NCI-H2171 (cell line): ENCODE results near the gene HOXB8.

Experiments used
- DNase-seq: peaks from one replicate; lab custom pipeline; 2025; lab: John Stamatoyannopoulos, UW

The HOXB8 gene

DNA sequence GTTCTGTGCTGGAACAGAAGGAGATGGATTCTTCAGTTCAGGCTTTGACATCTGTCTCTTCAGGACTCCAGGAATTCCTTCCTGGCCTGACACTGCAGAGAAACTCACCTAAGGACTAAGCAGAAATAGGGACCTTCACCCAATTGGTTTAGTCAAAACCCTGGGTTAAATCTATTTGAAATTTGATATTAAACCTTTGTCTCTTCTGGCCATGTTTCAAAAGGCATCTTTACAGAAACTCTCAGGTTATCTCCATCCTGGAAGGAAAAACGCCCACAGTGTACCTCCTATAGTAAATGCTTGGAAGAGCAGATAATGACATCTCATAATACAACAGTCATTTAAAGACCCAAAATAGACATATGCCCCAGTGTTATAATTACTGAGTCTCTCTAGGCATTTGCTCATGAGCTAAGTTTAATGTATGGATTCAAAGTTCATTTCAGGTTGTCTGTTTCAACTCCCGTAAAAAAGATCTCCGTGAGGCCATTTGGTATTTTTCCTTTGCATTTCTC, 31.3 kb downstream of the HOXB8 start:
- DNase-seq, result no peak

DNA sequence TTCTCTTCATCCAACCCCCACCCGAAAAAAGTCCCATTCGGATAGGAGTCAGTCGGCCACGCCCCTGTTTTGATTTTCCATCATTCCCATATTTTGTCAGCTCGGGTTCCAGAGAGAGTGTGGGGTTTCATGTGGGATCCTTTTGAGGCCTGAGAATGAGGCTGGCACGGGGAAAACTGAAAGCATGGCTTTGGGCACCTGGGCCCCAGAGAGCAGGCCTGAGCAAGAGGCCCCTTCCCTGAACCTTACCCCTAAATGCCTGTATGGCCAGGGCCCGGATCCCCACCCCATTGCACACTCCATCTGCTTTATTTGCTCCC, 32.4 kb downstream of the HOXB8 start:
- no peak for DNase-seq

DNA sequence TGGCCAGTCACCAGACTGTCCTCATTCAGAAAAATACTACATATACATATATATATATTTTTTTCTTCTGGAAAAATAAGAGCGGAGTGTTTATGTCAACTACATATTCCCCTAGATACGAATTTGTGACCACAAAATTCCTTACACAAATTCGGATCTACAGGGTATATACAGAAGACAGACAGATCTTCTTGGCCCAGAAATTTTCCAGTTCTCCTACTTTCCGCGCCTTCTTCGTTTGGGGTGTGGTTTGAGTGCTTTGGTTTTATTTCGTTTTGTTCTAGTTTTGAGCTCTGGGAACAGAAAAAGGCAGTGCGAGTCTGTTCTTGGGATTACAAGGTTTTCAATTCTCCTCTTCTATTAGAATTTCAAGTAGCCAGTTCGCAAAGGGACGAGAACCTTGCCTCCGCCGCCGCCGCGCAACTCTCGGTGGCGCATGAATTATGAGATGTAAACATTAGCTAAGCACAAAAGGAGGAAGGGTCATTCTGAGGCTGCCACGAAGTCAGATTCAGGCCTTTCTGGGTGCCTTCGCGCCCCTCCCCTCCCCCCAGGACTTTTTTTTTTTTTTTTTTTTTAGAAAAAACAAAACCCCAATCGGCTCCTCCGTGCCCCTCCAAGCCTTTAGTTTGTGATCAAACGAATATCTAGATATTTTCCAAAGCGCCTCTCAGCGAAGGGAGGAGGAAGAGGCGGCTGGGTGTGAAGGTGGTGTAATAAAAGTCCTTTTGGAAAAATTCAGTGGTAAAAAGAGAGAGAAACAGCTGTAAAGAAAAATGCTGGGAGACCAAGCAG, 35.1 kb downstream of the HOXB8 start:
- DNase-seq, result no peak

DNA sequence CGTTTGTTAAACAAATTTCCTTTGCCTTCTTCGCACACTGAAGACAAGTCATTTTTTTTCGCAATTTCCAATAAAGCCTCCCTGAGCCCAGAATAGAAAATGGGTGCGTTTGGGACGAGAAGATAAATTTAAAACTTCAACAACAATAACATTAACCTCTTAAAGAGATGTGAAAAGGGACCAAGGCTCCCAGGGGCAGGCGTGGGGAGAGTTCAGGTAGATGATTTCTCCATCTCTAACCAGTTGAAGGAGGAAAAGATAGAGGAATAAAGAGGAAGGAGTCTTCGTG, 35.7 kb downstream of the HOXB8 start:
- DNase-seq, result no peak

DNA sequence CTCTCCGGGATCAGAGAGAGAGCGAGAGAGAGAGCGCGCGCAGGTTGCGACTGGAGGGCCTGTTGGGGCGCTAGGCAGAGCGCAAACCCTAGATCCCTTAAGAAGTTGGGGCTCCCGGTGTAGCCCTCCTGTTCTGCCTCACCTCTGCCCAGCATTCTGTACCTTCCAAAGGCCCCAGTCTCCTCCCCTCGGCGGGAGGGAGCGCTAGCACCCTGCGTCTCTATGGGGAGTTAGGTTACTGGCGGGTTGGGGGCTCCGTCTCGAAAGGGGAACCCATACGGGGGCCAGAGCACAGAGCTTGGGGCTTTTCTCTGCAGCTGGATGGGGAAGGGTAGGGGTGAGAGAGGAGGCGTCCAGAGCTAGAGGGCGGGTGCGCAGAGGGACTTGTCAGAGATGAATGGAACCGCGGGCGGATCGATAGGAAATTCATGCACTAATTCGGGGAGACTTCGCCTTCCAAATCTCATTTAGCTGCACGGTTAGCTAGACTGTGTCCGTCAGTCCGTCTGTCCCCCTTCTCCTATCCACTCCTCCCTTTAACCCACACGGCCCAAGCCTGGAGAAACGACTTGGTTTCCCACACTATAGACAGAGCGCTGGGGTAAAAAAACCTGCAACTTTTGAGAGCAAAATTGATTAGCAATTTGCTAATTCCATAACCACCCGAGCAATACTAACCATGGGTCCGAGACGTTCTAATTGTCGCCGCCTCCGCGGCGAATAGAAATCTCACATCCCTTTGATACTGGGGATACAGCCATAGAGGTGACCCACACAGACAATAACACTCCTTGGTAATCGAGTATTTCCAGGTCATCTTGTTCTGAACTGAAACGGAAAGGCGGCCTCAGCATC, 36.2 kb downstream of the HOXB8 start:
- no peak for DNase-seq

DNA sequence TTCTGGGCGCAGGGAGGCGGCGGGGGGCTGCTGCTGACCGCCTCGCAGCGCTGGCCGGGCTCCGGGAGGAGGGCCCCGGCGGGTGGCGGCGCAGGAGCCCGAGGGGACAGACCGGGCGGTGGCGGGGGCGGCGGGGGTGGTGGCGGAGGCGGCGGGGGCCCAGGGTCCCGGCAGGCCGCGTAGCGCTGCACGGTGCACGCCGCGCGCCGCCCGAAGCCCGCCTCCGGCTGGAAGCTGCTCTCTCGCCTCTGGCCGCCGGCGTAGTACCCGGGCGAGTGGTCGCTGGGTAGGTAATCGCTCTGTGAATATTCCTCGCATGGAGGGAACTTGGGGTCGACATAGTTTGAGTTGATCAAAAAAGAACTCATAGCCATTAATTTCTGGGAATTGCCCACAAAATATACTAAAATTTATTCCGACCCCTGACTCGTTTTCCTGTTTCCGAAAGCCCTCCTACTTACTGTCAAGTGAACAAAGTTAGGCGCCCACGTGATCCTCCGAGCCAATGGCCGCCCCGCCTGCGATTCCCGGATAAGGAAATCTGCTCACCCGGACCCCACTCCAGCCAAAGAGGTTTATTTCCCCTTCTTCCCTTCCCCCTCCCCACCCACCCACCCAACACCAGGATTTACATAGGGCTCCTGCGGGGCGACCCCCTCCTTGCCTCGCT, 37.0 kb downstream of the HOXB8 start, which contains the start of gene HOXB4:
Gene HOXB4, minus strand, starts transcription at position 405 of the 670 bp plus-strand sequence. Its CDS starts 31 bp downstream, at position 374.
- DNase-seq, result no peak

DNA sequence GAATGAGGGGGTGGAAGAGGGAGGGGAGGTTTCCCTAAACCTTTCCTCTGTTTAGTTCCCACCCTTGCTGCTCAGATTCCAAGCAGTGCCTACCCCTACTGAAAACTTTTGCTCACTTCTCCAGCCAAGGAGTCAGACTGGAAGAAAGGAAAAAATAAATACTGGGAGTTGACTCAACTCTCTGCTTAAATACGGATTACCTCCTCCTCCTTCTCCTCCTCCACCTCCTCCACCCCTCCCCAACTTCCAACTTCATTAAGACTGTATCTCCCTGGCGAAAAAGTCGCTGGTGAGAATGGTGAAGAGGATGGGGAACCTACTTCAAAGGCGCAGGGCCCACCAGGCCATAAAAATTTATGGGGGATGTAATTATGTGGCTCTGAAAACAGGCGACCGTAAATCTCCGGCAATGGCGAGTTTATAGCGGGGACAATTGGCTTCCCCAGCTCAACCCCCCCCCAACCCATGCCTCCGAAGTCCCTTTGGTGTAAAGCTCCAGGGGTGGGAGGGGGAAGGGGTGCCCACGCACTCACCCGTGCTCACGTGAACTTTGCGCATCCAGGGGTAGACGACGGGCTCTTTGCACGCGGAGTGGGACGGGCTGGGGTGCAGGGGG, 37.7 kb downstream of the HOXB8 start:
- no peak for DNase-seq

DNA sequence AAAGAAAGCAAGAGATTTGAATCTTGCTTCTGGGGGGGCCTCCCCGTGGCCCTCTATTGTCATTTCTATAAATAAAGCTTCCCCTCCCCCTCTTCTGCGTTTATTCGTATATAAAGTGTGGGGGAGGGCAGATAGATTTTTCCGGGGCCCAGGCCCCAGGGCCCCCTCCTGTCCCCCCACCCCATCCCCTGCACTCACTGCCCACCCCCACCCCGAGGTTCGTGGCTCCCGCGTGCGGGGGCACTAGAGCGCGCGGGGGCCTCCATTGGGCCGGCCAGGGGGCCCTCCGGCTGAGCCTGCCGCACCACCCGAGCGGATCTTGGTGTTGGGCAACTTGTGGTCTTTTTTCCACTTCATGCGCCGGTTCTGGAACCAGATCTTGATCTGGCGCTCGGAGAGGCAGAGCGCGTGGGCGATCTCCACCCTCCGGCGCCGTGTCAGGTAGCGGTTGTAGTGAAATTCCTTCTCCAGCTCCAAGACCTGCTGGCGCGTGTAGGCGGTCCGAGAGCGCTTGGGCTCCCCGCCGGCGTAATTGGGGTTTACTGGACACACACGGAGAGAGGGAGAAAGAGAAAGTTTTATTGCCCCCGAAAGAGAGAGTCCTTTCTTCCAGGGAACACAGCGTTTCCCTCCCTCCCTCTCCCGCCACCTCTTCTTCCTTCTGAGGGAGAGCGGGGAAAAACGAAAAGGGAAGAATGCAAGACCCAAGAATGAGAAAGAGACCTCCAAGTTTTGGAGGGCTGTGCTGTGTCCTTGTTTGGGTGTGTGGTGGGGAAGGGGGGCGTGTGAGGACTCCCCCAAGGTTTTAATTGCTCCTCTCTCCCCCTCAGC, 38.4 kb downstream of the HOXB8 start:
- DNase-seq, result no peak

DNA sequence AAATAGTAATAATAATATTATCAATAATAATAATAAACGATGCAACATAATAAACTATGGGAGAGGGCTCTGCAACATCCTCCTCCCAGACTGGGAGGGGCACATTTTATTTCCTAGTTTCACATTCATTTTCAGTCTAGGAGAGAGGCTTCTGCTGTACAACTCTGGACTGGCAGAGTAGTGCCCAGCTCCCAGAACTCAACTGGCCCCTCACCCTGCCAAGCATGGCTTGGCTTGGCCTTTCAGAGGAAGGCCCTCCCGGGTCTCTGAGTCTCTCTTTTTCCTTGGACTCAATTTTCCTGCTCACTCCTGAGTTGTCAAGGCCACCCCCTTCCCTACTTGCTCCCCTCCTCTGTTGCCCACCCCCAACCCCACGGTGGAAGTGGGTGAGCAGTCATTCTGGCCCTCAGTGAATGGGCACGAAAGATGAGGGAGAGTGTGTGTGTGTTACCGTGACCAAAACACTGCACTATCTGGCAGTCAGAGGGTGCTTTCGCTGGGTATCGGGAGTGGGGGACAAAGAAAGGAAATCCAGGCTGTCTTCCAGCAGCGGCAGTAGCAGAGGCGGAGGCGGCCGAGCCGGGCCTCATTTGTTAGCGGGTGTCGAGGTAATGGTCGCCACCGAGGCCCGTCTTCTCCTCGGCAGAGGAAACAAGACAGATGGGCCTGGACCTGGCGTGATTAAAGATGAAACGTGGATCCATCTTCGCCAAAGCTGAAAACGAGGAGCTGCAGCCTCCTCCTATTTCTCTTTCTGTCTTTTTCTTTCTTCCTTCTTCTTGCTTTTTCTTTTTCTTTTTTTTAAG, 39.2 kb downstream of the HOXB8 start:
- DNase-seq, result no peak

DNA sequence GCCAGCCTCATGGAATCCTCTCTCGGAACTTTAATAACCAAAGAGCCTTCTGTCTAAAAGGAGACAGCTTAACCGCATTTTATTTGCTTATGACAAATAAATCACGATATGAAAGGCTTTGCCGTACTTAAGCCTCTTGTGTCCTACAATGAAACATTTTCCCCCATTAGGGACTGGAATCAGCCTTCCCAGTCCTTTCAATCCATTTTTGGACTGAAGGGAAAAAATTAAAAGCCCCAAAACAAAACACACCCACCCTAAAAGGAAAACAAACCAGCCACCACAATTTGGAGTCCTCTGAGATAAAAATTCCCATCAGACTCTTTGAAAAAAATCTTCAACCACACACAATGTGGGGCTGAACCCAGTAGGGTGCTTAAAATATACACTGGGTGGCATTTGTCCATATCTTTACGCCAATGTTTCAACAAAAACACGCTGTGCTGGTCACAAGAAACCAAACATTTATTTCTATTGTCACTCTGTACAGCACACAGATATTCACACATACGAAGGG, 40.0 kb downstream of the HOXB8 start:
- no peak for DNase-seq

DNA sequence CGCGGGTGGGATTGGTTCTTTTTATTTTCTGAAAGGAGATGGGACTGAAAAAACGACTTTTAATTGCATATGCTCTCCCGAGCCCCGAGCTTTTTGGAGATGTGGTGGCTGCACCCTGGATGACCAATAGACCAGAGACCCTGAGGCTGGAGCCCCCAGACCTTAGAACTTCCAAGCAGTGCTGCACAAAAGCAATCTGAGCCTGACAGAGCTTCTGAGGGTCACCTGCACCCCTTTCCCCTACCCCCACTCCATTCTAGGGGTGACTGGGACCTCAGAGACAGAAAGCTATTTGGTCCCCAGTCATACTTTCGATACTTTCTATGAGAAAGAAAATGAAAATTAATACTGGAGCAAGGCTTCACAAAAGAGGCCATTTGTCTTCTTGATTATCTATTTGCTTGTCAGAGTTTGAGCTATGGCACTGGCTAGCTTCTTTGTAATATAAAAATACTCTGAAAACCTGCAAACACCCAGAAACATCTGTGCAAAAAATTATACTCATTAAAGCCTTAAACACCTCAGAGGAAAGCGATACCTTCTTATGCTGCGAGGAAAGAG, 40.5 kb downstream of the HOXB8 start:
- no peak for DNase-seq

DNA sequence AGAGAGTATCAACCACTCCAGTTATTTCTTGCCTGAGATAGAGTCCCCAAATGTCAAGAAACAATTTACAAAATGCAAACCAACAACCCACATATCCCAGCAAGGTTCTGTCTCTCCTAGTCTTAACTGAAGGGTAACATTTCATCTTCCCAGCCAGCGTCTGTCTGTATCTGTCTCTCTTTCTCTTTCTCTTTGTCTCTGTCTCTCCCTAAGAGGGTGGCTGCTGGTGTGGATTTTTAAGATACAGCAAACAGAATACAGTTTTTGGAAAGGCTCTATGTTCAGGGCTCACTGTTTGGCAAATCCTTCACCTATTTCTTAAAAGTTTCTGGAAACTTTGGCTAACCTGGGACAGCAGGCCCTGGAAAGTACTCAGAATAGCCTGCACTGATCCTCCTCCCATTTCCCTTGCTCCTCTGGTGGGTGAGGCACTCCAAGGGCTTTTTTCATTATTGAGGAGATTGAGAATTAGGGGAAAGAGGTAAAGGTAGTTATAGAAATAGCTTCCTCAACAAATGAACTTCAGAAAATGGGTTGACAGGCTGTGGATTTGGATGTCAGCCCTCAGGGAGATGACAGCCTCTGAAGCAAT, 43.2 kb downstream of the HOXB8 start:
- no peak for DNase-seq

DNA sequence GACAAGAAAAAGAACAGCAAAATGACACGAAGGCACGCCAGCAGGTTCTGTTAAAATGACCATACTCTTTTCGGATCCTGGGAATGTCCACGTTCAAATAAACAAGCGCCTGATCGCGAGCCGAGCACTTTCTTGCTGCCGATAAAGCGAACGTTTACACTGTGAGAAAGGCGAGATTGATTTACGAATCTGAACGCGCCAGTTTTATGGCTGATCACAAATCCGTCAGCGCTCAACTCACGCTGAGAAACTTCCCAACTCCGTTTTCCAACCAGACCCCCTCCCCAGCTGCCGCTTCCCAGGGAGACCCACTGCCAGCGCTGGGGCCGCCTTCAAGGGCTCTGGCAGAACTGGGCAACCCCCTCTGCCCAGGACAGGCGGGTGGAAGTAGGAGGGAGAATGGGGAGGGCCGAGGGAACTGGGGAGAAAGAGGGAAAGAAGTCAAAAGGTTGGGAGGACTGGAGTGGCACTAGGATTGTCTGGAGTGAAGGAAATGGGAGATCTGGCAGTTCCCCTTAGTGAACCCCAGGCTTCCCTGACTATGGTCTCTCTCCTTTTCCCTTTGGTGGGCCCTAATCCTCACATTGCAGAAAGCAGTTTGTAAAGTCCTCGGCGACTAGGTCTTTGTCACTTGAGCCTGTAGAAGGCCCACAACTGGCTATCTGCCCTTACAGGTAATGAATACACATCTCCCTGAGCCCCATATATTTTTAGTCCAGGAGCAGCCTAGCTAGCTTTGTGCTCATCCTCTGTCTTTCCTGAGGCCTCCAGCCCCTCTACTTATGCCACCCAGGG, 43.9 kb downstream of the HOXB8 start:
- DNase-seq, result no peak

DNA sequence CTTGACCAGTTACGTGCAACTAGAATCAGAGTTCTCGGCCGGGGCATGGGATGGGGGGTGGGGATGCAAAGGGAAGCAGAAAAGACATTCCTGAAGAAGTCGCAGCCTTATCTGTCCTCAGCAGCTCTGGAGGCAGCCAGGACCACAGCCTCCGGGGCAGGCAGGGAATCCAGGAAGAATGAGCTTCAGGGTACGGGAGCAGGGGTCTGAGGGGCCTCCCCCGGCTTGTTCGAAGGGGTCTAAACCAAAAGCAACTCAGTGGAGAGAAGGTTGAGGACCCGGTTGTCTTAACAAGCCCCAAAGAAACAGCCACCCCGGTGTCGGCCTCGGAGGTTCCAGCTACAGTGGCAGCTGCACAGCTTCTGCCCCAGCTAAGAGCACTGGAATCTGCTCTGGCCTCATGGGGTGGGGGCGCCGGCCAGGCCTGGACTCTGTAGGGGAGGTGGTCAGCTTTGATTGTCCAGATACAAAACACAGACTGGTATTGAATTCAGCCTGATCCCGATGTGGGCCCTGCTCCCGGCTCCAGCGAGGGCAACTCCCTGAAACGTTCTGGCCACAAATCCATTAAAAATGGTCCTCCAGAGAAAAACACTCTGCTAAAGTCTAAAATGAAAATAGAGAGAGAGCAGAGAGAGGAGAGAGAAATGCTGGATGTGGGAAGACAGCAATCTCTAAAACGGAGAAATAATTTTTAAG, 44.6 kb downstream of the HOXB8 start:
- no peak for DNase-seq

DNA sequence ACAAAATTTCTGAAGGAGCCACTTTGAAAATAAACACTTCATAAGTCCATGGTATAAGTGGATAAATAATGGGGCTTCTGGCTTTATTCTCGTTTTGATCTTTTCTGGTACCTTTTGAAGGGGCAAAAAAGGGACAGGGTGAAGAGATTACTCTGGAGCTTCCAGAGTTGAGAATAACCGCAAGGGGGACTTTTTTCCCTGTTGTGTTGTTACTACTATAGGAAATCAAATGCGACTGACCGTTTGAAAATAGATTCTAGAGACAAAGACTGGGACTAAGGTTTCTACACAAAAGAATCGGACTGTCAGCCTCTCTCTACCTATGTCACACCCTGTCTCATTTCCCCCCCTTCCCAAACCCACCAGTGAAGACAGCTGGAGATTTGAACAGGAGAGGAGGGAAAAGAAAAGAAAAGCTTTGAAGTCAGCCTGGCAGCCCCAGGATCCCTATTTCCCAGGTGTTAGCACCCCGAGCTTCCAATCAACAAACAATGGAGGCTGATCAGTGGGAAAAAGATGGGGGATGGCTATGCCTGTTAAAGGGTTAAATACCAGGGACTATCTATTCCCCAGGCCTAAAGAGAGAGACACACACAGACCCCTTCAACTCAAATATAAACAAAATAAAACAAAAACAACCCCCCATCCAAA, 45.3 kb downstream of the HOXB8 start:
- DNase-seq, result no peak

DNA sequence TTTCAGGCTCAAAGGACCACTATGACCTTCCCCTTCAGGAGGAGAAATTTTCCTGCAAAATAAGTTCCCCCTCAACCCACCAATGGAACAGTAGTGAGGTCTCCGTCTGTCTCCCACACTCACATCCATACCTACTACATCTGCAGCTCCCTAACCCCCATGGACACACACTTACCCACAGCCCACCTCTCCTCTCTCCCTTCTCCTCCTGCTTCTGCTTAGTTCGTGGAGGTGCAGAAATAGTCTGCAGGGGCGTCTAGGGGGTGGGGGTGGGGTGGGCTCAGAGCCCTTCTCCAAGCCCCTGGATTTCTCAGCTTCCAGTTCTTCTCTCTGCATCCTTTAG, 45.9 kb downstream of the HOXB8 start:
- no peak for DNase-seq

DNA sequence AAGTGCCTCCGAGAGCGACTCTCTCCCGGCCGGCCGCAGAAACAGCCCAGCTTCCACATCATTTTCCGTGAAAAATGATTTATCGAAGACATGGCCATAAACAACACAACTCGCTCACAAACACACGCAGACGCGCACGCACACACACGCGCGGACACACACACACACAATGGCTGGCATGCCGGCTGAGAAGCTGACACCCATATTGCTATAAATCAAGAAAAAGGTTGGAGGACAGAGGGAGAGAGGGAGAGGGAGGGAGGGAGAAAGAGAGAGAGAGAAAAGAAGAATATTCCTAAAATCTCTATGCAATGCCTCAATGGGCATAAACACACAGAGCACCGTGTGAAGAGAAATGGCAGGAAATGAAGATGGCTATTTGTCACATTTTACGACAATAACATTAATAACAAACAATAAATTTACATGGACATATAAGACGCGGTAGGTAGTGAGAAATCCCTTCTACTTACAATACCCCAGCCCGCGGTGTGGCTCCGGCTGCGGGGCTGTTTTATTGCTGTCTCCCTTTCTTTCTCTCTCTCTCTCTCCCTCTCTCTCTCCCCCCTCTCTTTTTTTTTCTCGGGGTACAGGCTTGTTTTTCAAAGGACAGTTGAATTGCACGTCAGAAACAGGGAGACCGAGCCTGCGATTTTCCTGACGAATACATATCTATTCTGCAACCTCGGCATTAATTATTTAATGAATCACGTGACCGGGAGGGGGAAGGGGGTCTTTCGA, 46.4 kb downstream of the HOXB8 start:
- no peak for DNase-seq
